Activated CD4-positive, alpha-beta T cell treated with anti-CD3 and anti-CD28 coated beads, Interleukin-2, amount 50 U/mL, for 1 hour (primary cell): Measurements from ENCODE around the gene RNFT1.
"Not testable (repeated sequence)": the region's sequence is repeated elsewhere in the genome, so short reads cannot be mapped to it uniquely, and the experiment has no call there.

ENCODE experiments used
- DNase-seq: peaks from one replicate; pipeline ENCODE4 v3.0.0-alpha.2; 2020

Gene RNFT1, protein sequence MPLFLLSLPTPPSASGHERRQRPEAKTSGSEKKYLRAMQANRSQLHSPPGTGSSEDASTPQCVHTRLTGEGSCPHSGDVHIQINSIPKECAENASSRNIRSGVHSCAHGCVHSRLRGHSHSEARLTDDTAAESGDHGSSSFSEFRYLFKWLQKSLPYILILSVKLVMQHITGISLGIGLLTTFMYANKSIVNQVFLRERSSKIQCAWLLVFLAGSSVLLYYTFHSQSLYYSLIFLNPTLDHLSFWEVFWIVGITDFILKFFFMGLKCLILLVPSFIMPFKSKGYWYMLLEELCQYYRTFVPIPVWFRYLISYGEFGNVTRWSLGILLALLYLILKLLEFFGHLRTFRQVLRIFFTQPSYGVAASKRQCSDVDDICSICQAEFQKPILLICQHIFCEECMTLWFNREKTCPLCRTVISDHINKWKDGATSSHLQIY

DNA sequence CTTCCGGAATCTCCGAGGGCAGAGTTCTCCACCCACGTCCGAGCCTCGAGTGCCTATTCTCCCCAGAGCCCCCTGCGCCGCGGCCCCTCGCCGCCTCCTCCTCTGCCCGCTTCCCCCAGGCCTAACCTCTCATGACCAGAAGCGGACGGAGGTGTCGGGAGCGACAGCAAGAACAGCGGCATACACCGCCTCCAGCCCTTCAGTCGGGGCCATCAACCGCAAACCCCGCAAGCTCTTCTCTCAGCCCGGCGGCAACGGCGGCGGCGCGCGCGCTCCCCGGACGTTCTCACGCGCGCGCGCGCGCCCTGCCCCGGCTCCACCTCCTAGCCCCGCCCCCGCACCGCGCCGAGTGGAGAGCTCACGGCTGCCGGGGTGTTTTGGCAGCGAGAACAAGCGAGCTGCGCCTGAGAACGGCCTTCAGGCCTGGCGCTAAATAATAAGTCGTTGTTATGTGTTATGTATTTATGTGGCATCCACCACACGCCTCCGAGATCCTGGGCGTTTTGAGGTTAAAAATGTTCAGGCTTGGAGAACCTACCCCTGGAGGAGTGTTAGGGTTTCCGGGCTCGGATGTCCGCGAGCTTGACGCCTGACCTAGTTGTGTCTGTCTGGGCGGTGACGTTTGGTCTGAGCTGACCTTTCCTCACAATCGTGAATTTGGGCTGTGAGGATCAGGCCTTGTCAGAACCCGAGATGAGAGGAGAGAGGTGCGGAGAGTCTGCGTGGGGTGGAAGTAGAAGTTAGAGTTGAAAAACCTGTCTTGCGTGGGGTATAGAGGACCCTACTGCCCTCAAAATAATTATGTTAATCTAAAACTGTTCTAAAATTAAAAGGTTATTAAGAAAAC lies at the start of gene RNFT1:
Gene RNFT1, minus strand, starts transcription at position 259 of the 847 bp plus-strand sequence. Its CDS starts 77 bp downstream, at position 182.
- DNase-seq, result peak; percentile 91

DNA sequence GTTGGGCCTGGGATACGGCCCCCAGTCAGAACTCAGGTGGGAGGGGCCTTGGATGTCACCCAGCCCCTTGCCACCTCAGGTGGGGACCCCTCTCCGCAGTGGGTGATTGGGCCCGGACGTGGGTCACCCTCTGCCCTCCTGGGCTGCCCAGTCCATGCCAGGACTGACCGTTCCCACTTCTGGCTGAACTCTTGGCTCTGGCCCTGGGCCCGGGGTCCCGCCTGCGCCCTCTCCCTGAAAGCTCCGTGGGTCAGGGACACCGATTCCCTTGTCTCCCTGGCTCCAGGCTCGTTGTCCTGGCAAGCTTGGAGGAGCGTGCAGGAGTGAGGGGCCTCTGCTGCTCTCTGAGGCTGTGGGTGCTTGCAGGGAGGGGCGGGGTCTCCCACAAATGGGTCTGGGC lies 44.8 kb upstream of the RNFT1 start:
- not testable (repeated sequence) for DNase-seq

GRCh38 chr17:60008377-60008776 lies 43.8 kb upstream of the RNFT1 start:
- DNase-seq, result not testable (repeated sequence)

- DNase-seq, result no peak
Measured at GRCh38 chr17:60006160-60006559, 41.6 kb upstream of the RNFT1 start.

- DNase-seq, result not testable (repeated sequence)
Measured at GRCh38 chr17:60004561-60004960, 40.0 kb upstream of the RNFT1 start.

GRCh38 chr17:60002405-60002804 lies 37.9 kb upstream of the RNFT1 start:
- DNase-seq, result not testable (repeated sequence)

- DNase-seq, result not testable (repeated sequence)
Measured at GRCh38 chr17:59996608-59997007, 32.1 kb upstream of the RNFT1 start.

DNA sequence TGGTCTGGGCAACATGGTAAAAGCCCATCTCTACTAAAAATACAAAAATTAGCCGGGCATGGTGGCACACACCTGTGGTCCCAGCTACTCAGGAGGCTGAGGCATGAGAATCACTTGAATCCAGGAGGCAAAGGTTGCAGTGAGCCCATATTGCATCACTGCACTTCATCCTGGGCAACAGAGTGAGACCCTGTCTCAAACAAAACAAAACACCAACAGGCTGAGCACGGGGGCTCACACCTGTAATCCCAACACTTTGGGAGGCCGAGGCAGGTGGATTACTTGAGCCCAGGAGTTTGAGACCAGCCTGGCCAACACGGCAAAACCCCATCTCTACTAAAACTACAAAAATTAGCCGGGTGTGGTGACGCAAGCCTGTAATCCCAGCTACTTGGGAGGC lies 10.6 kb upstream of the RNFT1 start:
- not testable (repeated sequence) for DNase-seq

- not testable (repeated sequence) for DNase-seq
Measured at GRCh38 chr17:59973483-59973882, 8.9 kb upstream of the RNFT1 start.

DNA sequence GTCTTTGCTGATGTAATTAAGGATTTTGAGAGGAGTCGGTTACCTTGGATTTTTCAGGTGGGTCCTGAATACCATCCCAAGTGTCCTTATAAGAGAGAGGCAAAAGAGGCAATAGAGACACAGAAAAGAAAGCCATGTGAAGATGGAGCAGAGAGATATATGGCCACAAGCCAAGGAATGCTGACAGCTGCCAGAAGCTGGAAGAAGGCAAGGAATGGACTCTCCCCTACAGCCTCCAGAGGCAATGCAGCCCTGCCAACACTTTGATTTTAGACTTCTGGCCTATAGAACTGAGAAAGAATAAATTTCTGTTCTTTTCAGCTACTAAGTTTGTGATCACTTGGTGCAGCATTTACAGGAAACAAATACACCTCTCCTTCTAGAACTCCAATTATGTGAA lies 8.2 kb upstream of the RNFT1 start:
- DNase-seq, result no peak

DNA sequence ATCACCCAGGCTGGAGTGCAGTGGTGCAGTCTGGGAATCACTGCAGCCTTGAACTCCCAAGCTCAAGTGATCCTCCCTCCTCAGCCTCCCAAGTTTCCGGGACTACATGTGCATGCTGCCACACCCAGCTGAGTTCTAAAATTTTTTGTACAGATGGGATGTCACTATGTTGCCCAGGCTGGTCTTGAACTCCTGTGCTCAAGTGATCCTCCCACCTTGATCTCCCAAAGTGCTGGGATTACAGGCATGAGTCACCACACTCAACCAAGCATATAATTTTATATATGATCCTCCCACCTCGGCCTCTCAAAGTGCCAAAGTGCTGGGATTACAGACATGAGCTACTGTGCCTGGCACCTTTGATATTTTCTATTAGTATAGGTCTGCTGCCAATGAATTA lies 7.2 kb upstream of the RNFT1 start:
- DNase-seq, result not testable (repeated sequence)

DNA sequence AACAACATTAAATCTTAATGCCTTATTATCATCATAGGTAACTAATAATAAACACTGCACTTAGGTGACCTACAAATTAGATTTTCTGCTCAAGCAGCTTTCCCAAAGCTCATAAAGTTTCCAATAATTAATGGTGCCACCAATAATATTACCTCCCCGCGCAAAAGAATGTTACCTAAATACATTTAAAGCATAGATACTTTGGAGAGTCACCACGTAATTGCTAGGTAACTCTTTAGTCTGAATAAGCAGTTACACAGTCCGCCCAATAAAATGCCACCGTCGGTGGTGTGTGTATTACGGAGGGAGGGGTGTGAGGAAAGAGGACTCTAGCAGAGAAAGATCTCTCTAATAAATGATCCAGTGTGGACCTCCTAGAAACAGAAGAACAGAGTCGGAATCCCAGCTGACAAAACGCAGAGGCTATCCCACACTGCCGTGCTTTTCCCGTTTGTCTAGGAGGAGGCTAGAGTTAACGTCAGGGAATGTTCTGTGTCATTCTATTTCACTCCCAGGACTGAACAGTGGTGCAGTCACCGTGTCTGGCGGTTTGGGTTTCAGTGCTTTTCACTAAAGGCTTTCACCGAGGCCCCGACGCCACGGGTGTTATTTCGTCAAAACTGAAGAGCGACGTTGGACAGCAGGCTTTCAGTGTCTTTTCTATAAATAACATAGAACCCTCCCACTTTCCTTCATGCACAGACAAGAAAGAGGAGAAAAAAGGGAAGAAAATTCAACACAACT lies 630 bp downstream of the RNFT1 start:
- peak; percentile 51 for DNase-seq

DNA sequence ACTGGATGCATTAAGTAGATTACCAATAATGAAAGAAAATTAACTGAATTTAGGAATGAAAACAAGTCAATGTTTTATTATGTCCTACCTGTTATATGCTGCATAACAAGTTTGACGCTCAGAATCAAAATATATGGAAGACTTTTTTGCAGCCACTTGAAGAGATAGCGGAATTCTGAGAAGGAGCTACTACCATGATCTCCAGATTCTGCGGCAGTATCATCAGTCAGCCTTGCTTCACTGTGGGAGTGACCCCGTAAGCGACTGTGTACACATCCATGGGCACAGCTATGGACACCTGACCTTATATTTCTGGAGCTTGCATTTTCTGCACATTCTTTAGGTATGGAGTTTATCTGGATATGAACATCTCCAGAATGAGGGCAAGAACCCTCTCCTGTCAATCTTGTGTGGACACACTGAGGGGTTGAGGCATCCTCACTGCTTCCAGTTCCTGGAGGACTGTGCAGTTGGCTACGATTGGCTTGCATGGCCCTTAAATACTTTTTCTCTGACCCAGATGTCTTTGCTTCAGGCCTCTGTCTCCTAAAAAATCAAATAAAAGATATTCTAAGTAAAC lies 1.7 kb downstream of the RNFT1 start:
- DNase-seq, result no peak

DNA sequence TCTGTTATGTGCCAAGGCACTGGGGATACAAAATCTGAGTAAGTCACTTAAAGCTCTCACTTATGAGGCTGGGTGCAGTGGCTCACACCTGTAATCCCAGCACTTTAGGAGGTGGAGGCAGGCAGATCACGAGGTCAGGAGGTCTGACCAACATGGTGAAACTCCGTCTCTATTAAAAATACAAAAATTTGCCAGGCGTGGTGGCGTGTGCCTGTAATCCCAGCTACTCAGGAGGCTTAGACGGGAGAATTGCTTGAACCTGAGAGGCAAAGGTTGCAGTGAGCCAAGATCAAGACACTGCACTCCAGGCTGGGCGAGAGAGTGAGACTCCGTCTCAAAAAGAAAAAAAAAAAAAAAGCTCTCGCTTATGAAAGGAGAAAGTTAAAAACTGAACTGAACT lies 5.0 kb downstream of the RNFT1 start:
- DNase-seq, result not testable (repeated sequence)

- no peak for DNase-seq
Measured at GRCh38 chr17:59954856-59955255, 9.7 kb downstream of the RNFT1 start.

DNA sequence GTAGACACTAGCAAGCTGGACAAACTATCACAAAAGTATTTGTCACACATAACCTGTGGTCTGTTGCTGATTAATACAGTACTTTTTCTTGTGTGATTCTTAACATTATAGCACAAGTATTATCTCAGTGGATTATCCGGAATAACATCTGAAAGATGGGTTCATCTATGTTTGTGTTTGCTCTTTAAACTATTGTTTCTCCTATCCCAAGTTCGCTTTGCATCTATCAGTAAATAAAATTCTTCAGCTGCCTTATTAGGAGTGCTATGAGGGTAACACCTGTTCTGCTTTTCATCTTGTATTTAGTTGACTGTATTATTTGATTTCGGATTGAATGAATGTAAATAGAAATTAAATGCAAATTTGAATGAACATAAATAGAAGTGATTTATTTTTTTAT lies 14.5 kb downstream of the RNFT1 start:
- no peak for DNase-seq

DNA sequence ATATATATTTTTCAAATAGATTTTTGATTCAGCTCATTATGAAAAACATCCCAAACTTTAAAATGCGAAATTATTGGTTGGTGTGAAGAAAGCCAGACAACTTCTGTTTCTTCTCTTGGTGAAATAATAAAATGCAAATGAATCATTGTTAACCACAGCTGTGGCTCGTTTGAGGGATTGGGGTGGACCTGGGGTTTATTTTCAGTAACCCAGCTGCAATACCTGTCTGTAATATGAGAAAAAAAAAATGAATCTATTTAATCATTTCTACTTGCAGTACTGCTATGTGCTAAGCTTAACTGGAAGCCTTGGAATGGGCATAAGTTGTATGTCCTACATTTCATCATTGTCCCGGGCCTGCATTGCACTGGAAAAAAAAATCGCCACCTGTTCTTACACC lies 17.2 kb downstream of the RNFT1 start:
- DNase-seq, result not testable (repeated sequence)

DNA sequence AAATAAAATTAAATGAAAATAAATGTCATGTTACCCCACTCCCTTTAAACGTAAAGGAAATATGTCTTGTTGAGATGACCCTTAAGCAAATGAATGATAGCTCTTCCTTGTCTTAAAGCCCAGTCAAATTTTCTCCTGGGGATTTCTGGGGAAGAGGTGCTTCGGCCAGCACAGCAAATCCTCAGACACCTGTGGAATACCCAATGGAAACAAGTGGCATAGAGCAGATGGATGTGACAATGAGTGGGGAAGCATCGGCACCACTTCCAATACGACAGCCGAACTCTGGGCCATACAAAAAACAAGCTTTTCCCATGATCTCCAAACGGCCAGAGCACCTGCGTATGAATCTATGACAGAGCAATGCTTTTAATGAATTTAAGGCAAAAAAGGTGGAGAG lies 18.1 kb downstream of the RNFT1 start:
- DNase-seq, result not testable (repeated sequence)

- no peak for DNase-seq
Measured at GRCh38 chr17:59941131-59941530, 23.4 kb downstream of the RNFT1 start.

DNA sequence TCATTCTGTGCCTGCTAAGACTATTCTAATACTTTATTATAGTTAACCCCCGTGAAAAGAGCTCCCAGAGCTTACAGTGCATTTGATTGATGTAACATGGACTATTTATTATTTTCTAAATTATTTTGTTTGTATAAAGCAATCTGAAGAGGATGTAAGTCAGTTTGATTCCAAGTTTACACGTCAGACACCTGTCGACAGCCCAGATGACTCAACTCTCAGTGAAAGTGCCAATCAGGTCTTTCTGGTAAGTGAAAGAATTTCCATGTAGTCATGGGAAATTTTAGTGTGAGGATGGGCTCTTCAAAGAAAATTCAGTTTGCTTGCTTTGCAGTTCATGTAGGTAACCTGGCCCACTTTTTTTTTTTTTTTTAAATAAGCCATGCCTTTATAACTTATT lies 23.8 kb downstream of the RNFT1 start:
- not testable (repeated sequence) for DNase-seq

DNA sequence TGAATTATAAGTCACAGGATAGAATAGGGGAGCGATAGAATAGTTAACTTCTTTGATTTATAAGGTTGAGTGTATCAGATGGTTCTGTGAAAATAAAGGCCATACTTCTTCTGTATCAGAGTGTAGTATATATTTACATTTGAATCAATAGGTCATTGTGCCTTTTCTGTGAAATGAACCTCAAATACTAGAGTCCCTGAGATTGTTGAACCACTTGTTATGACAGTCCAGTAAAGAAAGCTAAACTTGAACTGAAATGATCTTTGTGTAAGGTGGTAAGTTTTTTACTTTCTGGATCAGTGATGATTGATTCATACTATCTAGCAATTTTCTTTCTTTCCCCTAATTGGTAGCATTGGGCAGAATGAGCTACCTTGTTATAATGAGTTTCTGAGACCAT lies 31.2 kb downstream of the RNFT1 start:
- not testable (repeated sequence) for DNase-seq

- DNase-seq, result not testable (repeated sequence)
Measured at GRCh38 chr17:59930768-59931167, 33.8 kb downstream of the RNFT1 start.

- DNase-seq, result not testable (repeated sequence)
Measured at GRCh38 chr17:59930121-59930520, 34.4 kb downstream of the RNFT1 start.
